Measurements from ENCODE around the gene NPHP1. TPM values are rescaled to one million over a fixed set of nuclear protein-coding genes. Genes with fewer than 3 reads are reported as not detected.
"Not testable (repeated sequence)": the region's sequence is repeated elsewhere in the genome, so short reads cannot be mapped to it uniquely, and the experiment has no call there.

The NPHP1 gene
- total RNA-seq, 2 experiments from 2014 or later = 0.42 to 0.60 TPM

- CTCF ChIA-PET = interaction anchor here (1.2 kb wide), 1 partner anchor 23 kb away, joined by 3 read pairs; no protein-coding TSS in a partner anchor
- Mint-ChIP-seq H3K4me3 (no peak overlapping the region), H3K9me3 (ENCODE audit: insufficient read depth) (peaks cover 8% of the 10 kb centered on the region), H3K4me1 (ENCODE audit: low read depth) (no peaks in the 10 kb centered on the region), H3K27me3 (ENCODE audit: low read depth) (peaks cover 2% of the 10 kb centered on the region), H3K27ac (no peak overlapping the region), H3K36me3 (ENCODE audit: low read depth) (no peaks in the 10 kb centered on the region)
- ATAC-seq = no peak
- POLR2A ChIA-PET = no interaction called here
- DNase-seq = no peak
Measured at GRCh38 chr2:110180036-110180435, 24.8 kb downstream of the NPHP1 start.

- ATAC-seq (no peak), DNase-seq (no peak)
- H3K27ac Mint-ChIP-seq = no peak overlapping the region
- H3K27me3 Mint-ChIP-seq (ENCODE audit: low read depth) = peaks cover 8% of the 10 kb centered on the region
- CTCF ChIA-PET = no interaction called here
- no peak overlapping the region for H3K4me3 Mint-ChIP-seq
- peaks cover 7% of the 10 kb centered on the region for H3K4me1 Mint-ChIP-seq (ENCODE audit: low read depth)
- H3K9me3 Mint-ChIP-seq (ENCODE audit: insufficient read depth) = no peaks in the 10 kb centered on the region
- POLR2A ChIA-PET = no interaction called here
- H3K36me3 Mint-ChIP-seq (ENCODE audit: low read depth) = no peaks in the 10 kb centered on the region
Measured at GRCh38 chr2:110173523-110173922, 31.3 kb downstream of the NPHP1 start.

DNA sequence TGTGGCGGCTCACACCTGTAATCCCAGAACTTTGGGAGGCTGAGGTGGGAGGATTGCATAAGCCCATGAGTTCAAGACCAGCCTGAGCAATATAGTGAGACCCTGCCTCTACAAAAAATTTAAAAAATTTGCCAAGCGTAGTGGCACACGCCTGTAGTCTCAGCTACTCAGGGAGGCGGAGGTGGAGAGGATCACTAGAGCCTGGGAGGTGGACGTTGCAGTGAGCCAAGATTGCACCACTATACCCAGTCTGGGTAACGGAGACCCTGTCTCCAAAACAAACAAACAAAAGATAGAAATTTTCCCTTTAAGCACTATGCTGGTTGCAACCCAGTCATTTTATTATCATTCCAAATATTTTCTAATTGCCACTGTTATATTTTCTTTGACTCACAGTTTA, 32.3 kb downstream of the NPHP1 start:
- Mint-ChIP-seq H3K4me1 (ENCODE audit: low read depth) (peaks cover 7% of the 10 kb centered on the region), H3K27ac (no peak overlapping the region), H3K4me3 (no peak overlapping the region), H3K36me3 (ENCODE audit: low read depth) (no peaks in the 10 kb centered on the region), H3K9me3 (ENCODE audit: insufficient read depth) (no peaks in the 10 kb centered on the region), H3K27me3 (ENCODE audit: low read depth) (peaks cover 8% of the 10 kb centered on the region)
- ChIA-PET CTCF (no interaction called here), POLR2A (no interaction called here)
- DNase-seq = no peak
- ATAC-seq = no peak

DNA sequence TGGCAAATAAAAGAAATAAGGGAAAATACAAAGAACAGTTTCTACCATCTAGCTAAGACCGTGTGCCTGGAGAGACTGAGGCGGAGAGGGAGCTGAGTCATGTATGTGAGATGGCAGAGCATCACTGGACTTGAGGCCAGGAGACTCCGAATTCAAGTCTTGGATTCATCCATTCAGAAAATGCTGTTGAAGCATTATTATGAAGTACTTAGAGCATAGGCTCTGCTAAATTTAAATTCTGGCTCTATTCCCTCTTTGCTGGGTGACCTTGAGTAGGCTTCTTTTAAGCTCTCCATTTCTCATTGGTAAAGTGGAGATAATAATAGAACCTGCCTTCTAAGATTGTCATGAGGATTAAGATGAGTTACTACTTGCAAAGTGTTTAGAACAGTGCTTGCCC, 34.7 kb downstream of the NPHP1 start:
- ChIA-PET POLR2A (no interaction called here), CTCF (interaction anchor here (3.3 kb wide), 1 partner anchor 13 kb away, joined by 14 read pairs; no protein-coding TSS in a partner anchor)
- peaks cover 11% of the 10 kb centered on the region for H3K27me3 Mint-ChIP-seq (ENCODE audit: low read depth)
- DNase-seq (no peak), ATAC-seq (no peak)
- H3K4me3 Mint-ChIP-seq = no peak overlapping the region
- H3K9me3 Mint-ChIP-seq (ENCODE audit: insufficient read depth) = no peaks in the 10 kb centered on the region
- H3K36me3 Mint-ChIP-seq (ENCODE audit: low read depth) = no peaks in the 10 kb centered on the region
- peaks cover 7% of the 10 kb centered on the region for H3K4me1 Mint-ChIP-seq (ENCODE audit: low read depth)
- no peak overlapping the region for H3K27ac Mint-ChIP-seq

DNA sequence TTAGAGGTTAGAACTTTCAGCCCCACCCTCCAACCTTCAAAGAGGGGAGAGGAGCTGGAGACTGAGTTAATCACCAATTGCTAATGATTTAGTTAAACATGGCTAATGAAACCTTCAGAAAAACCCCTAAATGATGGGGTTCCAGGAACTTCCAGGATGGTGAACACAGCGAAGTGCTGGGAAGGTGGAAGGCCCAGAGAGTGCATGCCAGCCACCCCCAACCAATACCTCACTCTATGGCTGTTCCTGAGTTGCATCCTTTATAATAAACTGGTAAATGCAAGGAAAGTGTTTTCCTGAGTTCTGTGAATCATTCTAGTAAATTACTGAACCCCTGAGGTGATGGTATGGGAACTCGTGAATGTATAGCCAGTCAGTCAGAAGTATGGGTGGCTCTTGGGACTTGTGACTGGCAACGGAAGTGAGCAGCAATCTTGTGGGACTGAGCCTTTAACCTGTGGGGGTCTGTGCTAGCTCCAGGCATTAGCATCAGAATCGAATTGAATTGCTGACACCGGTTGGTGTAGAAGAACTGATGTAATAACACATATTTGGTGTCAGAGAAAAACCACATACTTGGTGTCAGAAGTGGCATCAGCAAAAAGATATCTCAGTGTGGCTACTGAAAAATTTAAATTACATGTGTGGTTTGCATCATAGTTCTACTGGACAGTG, 37.4 kb downstream of the NPHP1 start:
- CTCF ChIA-PET = interaction anchor here (1.0 kb wide), 2 partner anchors 10 kb away, joined by 3 to 5 read pairs; no protein-coding TSS in a partner anchor
- no peak overlapping the region for H3K27ac Mint-ChIP-seq

DNA sequence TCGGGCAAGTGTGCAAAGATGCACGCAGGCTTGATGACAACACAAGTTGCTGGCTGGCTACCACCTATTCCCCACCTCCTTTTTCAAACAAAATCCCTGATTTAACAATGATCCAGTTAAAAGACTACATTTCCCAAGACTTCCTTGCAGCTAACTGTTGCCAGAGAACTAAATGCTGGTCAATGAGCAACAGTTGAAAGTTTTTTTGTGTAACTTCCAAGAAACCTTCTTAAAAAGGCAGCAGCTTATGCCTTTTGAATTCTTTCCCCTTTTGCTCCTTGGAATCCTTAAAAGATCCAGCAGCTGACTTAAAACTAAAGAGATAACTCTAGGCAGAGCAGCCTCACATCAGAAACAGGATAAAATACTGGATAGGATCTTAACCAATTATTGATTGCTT, 38.5 kb downstream of the NPHP1 start:
- ChIA-PET CTCF (no interaction called here), POLR2A (no interaction called here)
- H3K4me3 Mint-ChIP-seq = no peak overlapping the region
- peaks cover 7% of the 10 kb centered on the region for H3K4me1 Mint-ChIP-seq (ENCODE audit: low read depth)
- H3K27me3 Mint-ChIP-seq (ENCODE audit: low read depth) = peaks cover 12% of the 10 kb centered on the region
- H3K27ac Mint-ChIP-seq = no peak overlapping the region
- no peak for ATAC-seq
- H3K9me3 Mint-ChIP-seq (ENCODE audit: insufficient read depth) = no peaks in the 10 kb centered on the region
- no peak for DNase-seq
- no peaks in the 10 kb centered on the region for H3K36me3 Mint-ChIP-seq (ENCODE audit: low read depth)

More for the DNA sequence above, 37.4 kb downstream of the NPHP1 start:
- peaks cover 13% of the 10 kb centered on the region for H3K27me3 Mint-ChIP-seq (ENCODE audit: low read depth)
- POLR2A ChIA-PET = no interaction called here
- H3K9me3 Mint-ChIP-seq (ENCODE audit: insufficient read depth) = no peaks in the 10 kb centered on the region
- DNase-seq = no peak
- no peak overlapping the region for H3K4me3 Mint-ChIP-seq
- no peak for ATAC-seq
- no peaks in the 10 kb centered on the region for H3K36me3 Mint-ChIP-seq (ENCODE audit: low read depth)
- H3K4me1 Mint-ChIP-seq (ENCODE audit: low read depth) = peaks cover 7% of the 10 kb centered on the region

- Mint-ChIP-seq H3K27me3 (ENCODE audit: low read depth) (no peaks in the 10 kb centered on the region), H3K4me1 (ENCODE audit: low read depth) (no peaks in the 10 kb centered on the region), H3K9me3 (ENCODE audit: insufficient read depth) (peaks cover 6% of the 10 kb centered on the region), H3K27ac (no peak overlapping the region), H3K4me3 (no peak overlapping the region), H3K36me3 (ENCODE audit: low read depth) (peaks cover 2% of the 10 kb centered on the region)
- POLR2A ChIA-PET = no interaction called here
- CTCF ChIA-PET = interaction anchor here (0.8 to 2.5 kb wide), 6 partner anchors 10 to 23 kb away, joined by 3 to 14 read pairs (median 3); no protein-coding TSS in a partner anchor
- DNase-seq = peak; percentile 44
- peak; percentile 71 for ATAC-seq
Measured at GRCh38 chr2:110157153-110157793, 47.5 kb downstream of the NPHP1 start.

DNA sequence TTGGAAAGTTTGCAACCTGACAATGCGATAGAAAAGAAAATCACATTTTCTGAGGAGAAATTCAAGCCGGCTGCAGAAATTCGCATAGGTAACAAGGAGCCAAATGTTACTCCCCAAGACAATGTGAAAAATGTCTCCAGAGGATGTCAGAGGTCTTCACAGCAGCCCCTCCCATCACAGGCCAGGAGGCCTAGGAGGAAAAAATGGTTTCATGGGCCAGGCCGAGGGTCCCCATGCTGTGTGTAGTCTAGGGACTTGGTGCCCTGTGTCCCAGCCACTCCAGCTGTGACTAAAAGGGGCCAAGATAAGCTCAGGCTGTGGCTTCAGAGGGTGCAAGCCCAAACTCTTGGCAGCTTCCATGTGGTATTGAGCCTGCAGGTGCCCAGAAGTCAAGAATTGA, 50.0 kb downstream of the NPHP1 start:
- POLR2A ChIA-PET; DNase-seq; H3K9me3 Mint-ChIP-seq (ENCODE audit: insufficient read depth): not testable (repeated sequence)

DNA sequence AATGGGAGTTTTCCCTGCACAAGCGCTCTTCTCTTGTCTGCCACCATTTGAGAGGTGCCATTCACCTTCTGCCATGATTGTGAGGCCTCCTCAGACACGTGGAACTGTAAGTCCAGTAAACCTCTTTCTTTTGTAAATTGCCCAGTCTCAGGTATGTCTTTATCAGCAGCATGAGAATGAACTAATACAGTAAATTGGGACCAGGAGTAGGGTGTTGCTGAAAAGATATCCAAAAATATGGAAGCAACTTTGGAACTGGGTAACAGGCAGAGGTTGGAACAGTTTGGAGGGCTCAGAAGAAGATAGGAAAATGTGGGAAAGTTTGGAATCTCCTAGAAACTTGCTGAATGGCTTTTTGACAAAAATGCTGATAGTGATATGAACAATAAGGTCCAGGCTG, 50.6 kb downstream of the NPHP1 start:
- CTCF ChIA-PET; H3K27ac Mint-ChIP-seq; H3K9me3 Mint-ChIP-seq (ENCODE audit: insufficient read depth); H3K27me3 Mint-ChIP-seq (ENCODE audit: low read depth); DNase-seq; H3K4me3 Mint-ChIP-seq; POLR2A ChIA-PET; H3K4me1 Mint-ChIP-seq (ENCODE audit: low read depth); ATAC-seq; H3K36me3 Mint-ChIP-seq (ENCODE audit: low read depth): not testable (repeated sequence)

More for the DNA sequence above, 50.0 kb downstream of the NPHP1 start:
- ATAC-seq; CTCF ChIA-PET; H3K4me1 Mint-ChIP-seq (ENCODE audit: low read depth); H3K27me3 Mint-ChIP-seq (ENCODE audit: low read depth); H3K36me3 Mint-ChIP-seq (ENCODE audit: low read depth); H3K4me3 Mint-ChIP-seq; H3K27ac Mint-ChIP-seq: not testable (repeated sequence)

- H3K27me3 Mint-ChIP-seq (ENCODE audit: low read depth) = no peaks in the 10 kb centered on the region
- ATAC-seq (no peak), DNase-seq (no peak)
- ChIA-PET CTCF (no interaction called here), POLR2A (no interaction called here)
- peaks cover 2% of the 10 kb centered on the region for H3K36me3 Mint-ChIP-seq (ENCODE audit: low read depth)
- no peak overlapping the region for H3K4me3 Mint-ChIP-seq
- peaks cover 6% of the 10 kb centered on the region for H3K9me3 Mint-ChIP-seq (ENCODE audit: insufficient read depth)
- H3K27ac Mint-ChIP-seq = no peak overlapping the region
- no peaks in the 10 kb centered on the region for H3K4me1 Mint-ChIP-seq (ENCODE audit: low read depth)
Measured at GRCh38 chr2:110153416-110153815, 51.4 kb downstream of the NPHP1 start.

- Mint-ChIP-seq H3K36me3 (ENCODE audit: low read depth) (peaks cover 2% of the 10 kb centered on the region), H3K27me3 (ENCODE audit: low read depth) (no peaks in the 10 kb centered on the region), H3K9me3 (ENCODE audit: insufficient read depth) (peaks cover 6% of the 10 kb centered on the region), H3K4me3 (no peak overlapping the region), H3K27ac (no peak overlapping the region), H3K4me1 (ENCODE audit: low read depth) (no peaks in the 10 kb centered on the region)
- CTCF ChIA-PET = no interaction called here
- ATAC-seq (no peak), DNase-seq (no peak)
- POLR2A ChIA-PET = no interaction called here
Measured at GRCh38 chr2:110152943-110153342, 51.9 kb downstream of the NPHP1 start.

DNA sequence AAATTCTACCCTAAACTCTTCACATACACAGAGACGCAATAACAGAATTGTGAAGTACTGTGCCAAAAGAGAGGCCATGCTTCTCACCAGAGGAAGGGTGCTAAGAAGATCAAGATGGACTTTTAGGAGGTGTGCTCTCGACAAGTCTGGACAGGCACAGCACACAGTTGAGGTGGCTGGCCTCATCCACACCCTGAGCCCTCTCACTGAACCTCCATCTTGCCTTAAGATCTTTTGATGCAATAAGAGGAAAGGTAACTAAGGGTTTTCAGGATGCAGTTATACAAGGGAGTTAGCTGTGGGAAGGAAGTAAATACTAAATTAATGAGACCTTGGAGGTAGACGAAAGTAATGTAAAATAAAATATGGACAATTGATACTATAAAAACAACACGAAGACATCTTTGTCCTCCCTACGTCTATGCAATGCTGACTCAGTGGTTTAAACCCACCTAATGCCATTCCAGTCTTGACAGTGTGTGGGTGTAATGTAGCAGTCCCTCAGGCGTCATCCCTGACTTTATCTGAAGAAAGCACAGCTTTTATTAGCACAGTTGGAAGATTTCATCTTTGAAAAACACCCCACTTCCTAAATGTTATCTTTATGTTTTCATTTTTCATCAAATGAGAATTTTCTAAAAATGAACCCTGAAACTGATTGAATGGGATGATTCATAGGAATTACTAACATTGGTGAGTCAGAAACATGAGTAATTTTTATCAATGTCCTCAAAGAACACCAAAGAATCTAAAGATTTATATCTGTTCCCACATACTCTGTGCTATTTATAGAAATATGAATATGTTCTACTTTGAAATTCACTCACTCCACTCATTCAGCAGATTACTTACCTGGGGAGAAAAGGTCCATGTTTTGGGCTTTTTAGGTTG, 55.2 kb downstream of the NPHP1 start:
- Mint-ChIP-seq H3K4me1 (ENCODE audit: low read depth) (no peaks in the 10 kb centered on the region), H3K27ac (no peak overlapping the region)
- no peak for ATAC-seq

More for the DNA sequence above, 55.2 kb downstream of the NPHP1 start:
- Mint-ChIP-seq H3K4me3 (no peak overlapping the region), H3K9me3 (ENCODE audit: insufficient read depth) (peaks cover 6% of the 10 kb centered on the region), H3K36me3 (ENCODE audit: low read depth) (peaks cover 1% of the 10 kb centered on the region), H3K27me3 (ENCODE audit: low read depth) (peaks cover 4% of the 10 kb centered on the region)
- CTCF ChIA-PET = no interaction called here
- POLR2A ChIA-PET = no interaction called here
- DNase-seq = no peak

Measured in activated CD8-positive, alpha-beta T cell treated with anti-CD3 and anti-CD28 coated beads, Interleukin-2, amount 10 ng/mL, durations not matched to agents 7 days and 5 days (primary cell).